HG02852 (cell line): ENCODE results near the gene KLHDC7B.
"Not testable (repeated sequence)": the region's sequence is repeated elsewhere in the genome, so short reads cannot be mapped to it uniquely, and the experiment has no call there.

ENCODE experiments used
- ATAC-seq: cut with Tn5 transposase; IDR thresholded peaks from one replicate; pipeline ENCODE4 v1.9.1; 2021; ENCODE audit warnings: mild to moderate bottlenecking, moderate library complexity; ENCODE audit not compliant: unreplicated experiment

Gene KLHDC7B

DNA sequence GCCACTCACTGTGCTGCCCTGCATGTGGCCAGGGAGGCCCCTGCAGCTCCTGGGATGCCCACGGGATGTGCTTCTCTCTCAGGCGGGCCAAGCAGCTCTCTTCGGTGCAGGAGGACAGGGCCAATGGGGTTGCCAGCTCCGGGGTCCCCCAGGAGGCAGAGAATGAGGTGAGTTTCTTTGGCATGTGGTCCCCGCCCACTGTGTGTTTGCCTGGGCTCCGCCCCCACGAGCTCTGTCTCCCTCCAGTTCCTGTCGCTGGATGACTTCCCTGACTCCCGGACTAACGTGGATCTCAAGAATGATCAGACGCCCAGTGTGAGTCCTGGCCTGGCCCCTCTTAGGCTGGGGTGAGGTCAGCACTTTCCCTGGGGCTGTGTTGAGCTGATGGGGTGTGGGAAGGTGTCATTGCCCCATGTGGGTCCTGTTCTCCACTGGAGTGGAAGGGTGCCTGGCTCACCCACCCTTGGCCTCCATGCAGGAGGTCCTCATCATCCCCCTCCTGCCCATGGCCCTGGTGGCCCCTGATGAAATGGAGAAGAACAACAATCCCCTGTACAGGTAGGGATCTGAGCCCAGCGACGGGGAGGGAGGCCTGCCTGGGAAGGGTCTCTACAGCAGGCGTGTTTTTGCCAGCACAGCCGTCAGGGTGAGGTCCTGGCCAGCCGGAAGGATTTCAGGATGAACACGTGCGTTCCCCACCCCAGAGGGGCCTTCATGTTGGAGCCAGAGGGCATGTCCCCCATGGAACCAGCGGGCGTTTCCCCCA is 28.0 kb upstream of the KLHDC7B start:
- no peak for ATAC-seq

DNA sequence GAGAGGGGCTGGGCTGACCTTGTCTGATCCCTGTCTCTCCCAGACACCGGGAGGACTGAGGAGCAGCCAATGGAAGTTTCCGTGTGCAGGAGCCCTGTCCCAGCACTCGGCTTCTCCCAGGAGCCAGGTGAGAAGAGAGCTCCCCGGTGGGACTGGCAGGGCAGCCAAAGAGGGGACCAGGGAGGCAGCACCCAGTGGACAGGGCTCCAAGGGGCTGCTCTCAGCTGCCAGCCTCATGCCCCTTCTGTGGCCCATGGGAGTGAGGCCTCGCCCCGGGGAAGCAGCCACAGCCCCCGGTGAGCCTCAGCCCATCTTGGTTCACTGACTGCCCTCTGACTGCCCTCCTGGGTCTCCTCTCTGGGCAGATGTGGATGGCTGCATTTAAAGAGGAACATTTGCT is 27.1 kb upstream of the KLHDC7B start:
- no peak for ATAC-seq

DNA sequence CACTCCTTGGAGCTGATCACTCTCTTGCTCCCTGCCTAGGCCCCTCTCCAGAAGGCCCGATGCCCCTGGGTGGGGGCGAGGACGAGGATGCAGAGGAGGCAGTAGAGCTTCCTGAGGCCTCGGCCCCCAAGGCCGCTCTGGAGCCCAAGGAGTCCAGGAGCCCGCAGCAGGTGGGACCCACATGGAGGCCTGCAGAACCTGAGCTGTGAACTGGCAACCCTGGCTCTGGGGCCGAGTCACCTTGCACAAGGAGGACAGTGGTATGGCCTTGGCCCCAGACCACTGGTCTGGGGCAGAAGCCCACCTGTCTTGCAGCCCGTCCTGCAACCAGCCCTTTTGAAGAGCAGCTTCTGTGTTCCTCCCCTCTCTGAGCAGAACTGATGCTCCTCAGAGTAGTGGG is 26.5 kb upstream of the KLHDC7B start:
- no peak for ATAC-seq

DNA sequence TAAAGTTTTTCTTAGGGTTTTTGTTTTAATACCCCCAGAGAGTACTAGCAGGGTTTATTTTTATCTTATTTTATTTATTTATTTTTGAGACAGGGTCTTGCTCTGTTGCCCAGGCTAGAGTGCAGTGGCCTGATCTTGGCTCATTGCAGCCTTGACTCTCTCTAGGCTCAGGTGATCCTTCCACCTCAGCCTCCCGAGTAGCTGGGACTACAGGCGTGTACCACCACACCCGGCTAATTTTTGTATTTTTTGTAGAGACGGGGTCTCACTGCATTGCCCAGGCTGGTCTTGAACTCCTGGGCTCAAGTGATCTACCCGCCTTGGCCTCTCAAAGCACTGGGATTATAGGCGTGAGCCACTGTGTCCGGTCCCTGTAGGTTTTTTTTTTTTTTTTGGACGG is 25.5 kb upstream of the KLHDC7B start:
- ATAC-seq, result not testable (repeated sequence)

DNA sequence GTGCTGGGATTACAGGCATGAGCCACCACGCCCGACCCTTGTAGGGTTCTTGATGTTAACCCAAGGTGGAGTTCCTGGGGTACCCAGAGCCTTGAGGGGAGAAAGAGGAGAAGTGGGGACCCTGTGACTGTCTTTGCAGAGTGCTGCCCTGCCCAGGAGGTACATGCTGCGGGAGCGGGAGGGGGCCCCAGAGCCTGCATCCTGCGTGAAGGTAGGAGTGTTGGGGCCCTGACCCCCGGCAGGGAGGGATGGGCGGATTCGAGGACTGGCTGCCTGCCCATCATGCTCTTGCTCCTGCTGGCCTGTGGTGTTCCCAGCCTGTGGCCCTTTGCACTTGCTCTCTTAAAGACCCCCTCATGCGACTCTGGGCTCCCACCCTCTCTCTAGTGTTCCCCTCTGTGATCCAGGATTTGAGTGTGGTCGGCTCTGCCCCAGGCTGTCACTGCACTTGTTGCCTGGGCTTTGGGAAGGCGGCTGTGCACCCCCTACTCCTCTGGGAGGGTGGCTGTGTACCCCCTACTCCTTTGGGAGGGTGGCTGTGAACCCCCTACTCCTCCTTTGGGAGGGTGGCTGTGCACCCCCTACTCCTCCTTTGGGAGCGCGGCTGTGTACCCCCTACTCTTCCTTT is 24.8 kb upstream of the KLHDC7B start:
- no peak for ATAC-seq

DNA sequence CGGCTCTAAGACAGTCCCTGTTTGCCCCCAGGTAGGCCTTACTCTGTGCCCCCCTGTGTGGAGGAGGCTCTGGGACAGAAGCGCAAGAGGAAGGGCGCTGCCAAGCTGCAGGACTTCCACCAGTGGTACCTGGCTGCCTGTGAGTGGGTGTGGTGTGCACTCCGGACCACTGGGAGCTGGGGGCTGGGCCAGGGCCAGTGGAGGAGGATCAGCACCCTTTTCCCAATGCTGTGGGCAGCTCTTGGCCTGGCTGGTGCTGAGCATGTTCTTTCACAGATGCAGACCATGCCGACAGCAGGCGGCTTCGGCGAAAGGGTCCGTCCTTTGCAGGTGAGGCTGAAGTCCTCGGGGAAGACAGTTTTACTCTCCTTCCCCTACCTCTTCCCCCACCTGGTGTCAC is 24.0 kb upstream of the KLHDC7B start:
- no peak for ATAC-seq

DNA sequence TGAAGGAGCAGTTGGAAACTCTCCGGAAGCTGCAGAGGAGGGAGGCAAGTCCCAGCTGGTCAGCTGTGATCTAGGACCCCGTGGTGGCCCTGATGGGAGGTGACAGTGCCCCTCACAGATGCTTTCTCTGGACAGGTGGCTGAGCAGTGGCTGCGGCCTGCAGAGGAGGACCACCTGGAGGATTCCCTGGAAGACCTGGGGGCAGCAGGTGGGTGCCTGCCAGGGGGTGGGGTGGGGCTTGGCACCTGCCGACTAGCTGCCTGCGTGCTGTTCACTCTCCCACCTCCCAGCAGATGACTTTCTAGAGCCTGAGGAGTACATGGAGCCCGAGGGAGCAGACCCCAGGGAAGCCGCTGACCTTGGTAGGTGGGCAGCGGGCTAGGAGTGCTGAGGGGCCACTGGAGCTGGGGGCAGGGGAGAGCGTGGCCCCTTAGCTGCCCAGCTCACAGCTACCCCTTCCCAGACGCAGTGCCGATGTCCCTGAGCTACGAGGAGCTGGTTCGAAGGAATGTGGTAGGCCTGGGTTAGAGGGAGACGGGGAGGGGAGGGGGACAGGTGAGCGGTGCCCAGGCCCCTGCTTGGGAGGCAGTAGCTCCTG is 23.4 kb upstream of the KLHDC7B start:
- no peak for ATAC-seq

DNA sequence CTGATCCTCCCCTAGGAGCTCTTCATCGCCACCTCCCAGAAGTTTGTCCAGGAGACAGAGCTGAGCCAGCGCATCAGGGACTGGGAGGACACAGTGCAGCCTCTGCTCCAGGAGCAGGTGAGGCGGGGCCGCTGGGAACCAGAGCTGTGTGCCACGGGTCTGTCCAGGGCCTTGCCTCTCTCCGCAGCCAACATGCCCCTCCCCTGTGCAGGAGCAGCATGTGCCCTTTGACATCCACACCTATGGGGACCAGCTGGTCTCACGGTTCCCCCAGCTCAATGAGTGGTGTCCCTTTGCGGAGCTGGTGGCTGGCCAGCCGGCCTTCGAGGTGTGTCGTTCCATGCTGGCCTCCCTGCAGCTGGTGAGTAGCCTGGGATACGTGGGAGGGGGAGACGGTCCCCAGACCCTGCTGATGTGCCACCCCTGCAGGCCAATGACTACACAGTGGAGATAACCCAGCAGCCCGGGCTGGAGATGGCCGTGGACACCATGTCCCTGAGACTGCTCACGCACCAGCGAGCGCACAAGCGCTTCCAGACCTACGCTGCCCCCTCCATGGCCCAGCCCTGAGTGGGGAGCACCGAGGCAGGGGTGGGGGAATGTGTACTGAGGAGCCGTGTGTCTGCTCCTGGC is 22.8 kb upstream of the KLHDC7B start:
- ATAC-seq, result no peak

DNA sequence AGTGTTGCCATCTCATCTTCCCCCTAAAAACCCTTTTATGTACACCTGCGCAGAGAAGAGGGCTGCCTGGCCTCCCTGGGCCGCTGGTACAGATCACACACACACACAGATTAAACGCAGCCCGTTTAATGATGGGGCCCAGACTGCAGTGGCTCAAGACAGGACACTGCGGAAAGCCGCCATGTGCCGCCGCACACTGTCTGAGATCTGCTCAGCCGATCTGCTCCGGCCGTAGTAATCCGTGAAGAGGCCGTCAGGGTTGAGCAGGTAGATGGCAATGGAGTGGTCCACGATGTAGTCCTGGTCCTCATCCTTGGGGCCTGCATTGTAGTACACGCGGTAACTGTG is 22.3 kb upstream of the KLHDC7B start:
- ATAC-seq, result no peak

DNA sequence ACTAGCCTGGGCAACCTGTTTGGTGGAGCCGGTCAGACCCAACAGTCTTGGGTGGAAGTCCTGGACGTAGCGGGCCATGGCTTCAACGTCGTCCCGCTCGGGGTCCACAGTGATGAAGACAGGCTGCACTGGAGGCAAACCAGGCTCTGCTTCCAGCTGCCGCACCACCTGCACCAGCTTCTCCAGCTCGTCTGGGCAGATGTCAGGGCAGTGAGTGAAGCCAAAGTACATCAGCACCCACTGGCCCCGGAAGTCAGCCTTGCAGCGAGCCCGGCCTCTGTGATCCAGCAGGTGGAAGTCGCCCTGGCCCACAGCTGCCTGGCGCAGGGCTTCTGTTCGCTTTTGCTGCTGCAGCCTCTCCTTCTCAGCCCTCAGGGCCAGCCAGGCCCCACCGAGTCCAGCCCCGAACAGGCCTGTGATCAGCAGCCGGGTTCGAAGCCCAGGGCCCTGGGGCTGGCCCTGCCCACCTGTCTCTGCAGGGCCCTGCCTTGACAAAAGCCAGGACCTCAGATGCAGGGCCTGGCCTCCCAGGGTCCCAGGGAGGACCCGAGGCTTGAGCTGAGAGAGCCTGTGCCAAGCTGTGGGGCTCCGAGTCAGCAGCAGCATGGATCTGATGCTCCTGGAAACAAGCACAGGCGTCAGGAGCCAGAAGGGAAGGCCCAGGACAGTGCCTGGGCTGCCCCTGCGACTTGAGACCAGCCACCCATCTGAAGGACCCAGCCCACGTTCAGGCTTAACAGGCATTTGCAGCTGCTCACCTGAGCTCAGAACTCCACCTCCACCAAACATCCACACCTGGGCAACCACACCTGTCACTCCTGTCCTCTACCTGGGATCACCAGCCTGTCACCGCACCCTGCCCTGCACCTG is 21.7 kb upstream of the KLHDC7B start:
- no peak for ATAC-seq

DNA sequence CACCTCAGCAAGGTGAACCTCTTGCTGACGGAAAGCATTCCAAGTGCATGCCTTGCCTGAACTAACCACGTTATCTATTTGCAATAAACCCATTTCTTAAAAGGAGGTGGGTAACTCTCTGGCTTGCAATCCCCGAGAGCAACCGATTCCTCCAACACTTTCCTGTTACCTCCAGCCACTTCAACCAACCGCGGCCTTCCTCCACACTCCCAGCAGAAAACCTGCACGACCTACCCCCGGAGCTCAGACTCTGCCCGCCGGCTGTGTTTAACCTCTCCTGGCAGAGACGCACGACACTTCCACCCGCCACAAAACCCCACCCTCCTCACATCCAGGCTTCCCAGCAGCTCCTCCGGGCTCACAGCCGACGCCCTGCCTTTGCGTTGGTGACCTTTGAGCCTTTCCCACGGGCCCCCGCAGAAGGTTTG is 21.0 kb upstream of the KLHDC7B start:
- no peak for ATAC-seq

DNA sequence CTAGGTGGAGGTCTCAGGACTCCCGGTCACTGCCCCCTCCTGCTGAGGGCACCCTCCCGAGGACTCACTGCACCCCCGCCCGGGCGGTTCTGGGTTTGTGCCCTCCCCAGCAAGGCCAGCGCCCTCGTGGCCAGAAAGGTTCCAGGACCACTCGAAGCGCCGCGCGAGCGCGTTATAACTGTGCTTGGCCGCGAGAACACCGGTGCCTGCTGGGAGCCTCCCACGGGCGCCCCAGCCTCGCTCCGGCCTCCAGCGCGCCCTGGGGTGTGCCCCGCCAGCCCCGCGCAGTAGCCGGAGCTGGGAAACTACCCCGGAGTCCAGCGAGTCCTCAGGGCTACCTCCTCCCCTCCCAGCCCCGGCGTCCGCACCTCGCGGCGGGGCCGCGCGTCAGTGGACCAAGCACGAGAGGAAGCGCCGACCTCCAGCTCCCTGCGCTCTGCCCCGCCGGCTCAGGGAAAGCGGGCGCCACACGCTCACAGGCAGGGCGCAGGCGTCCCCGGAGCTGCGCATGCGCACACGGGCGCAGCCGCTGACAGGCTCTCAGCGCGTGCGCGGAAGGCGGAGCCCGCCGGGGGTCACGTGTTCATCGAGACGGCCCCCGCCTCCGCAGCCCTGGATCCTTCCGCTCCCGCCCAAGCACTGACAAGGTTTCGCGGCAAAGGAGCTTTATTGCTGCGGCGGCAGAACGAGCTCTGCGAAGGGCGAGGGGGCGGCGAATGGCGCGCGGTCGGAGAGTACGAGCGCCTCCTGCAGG is 20.4 kb upstream of the KLHDC7B start, which contains the start of gene SCO2:
TSS of gene SCO2 (minus strand) at position 495 of the 754 bp plus-strand sequence. CDS start 1,187 bp downstream, outside the sequence.
- peak; percentile 41 for ATAC-seq

DNA sequence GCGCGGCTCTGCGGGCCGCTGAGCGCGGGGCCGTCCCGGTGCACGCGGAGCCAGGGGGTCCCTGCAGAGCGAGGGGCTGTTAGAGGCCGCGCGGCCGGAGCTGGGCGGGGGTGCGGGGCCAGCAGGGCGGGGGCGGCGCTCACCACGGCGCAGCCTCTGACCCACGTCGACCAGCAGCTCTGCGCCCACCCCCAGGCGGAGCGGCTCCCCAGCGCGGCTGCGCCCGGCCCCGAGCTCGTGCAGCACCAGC is 19.9 kb upstream of the KLHDC7B start:
- peak; percentile 16 for ATAC-seq

DNA sequence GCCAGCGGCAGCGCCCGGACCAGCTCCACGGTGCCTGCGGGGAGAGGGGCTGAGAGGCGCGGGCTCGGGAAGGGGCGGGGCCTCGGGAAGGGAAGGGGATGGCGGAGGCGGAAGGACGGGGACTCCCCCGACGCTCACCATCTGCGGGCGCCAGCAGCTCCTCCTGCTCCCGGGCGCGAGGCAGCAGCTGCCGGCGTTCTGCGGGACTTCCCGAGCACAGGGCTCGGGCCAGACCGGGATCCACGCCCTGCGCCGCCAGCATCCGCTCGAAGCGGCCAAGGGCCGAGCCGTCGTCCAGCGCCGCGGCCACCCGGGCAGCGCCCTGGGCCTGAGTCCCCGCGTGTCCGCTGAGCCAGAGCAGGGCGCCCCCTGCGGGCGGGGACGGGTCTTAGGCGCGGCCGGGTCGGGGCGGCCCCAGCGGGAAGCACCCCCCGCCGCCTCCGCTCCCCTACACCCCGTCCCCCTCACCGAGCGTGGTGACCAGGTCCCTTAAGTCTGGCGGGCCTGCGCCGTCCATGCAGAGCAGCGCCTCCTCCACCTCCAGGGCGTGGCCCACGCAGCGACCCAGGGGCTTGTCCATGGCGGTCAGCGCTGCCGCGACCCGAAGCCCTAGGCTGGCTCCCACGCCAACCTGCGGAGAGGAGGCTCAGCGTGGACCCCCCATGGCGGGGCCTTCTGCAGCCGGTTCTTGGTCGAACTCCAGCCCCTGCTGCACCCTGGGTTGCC is 19.4 kb upstream of the KLHDC7B start:
- peak; percentile 23 for ATAC-seq

DNA sequence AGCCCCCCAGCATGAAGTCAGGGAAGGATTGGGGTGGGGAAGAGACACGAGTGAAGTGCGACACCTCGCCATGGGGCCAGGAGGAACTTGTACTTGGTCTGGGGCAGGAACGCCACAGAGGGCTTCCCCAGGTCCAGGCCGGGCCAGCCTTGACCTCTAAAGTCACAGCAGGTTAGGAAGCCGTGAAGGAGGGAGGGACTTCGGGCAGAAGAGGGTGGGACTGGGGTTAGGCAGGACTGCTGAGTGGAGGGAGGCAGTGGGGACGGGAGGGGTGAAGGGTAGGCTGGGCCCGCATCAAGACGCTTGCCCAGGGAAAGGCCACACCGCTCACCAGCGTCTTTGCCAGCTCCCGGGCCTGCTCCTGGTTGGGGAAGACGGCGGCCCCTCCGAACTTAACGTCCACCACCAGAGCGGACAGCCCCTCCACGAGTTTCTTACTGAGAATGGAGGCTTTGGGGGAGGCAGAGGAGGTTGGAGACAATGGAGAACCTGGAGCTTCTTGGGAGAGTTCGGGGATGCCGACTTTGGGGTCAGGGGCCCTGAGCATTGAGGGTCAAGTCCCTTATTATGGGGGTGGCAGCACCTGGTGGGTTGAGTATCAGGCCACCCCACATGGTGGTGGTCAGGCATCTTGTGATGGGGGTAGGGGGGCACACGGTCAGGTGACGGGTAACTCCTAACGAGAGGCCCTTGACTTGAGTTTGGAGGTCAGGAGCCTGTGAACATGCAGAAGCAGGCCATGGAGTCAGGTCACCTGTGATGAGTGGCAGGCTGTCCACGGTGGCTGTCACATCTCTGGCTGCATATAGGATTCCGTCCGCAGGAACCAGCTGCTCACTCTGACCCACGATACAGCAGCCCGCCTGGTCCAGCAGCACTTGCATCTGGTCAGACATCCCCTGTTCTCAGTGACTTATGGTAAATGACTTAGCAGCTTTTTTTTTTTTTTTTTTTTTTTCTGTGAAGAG is 18.6 kb upstream of the KLHDC7B start:
- ATAC-seq, result no peak

DNA sequence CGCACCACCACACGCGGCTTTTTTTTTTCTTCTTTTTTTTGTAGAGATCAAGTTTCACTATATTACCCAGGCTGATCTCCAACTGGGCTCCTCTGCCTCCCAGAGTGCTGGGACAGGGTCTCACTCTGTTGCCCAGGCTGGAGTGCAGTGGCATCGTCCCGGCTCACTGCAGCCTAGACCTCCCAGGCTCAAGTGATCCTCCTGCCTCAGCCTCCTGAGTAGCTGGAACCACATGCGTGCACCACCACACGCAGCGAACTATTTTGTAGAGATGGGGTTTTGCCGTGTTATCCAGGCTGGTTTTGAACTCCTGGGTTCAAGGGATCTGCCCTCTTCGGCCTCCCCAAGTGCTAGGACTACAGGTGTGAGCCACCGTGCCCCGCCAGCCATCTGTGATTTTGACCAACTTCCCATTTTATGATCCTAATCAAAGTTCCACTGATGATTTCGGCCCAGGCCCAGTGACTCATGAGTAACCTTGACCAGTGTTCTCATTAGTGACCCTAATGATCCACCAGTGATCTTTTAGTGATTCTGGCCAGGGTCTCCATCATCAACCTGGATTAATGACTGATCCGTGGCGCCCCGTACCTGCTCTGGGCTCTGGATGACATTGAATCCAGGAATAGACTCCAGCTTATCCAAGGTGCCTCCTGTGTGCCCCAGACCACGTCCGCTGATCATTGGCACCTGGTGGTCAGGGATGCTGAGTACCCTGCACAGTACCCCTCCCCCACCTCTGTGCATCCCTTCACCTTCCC is 17.6 kb upstream of the KLHDC7B start:
- ATAC-seq, result no peak

DNA sequence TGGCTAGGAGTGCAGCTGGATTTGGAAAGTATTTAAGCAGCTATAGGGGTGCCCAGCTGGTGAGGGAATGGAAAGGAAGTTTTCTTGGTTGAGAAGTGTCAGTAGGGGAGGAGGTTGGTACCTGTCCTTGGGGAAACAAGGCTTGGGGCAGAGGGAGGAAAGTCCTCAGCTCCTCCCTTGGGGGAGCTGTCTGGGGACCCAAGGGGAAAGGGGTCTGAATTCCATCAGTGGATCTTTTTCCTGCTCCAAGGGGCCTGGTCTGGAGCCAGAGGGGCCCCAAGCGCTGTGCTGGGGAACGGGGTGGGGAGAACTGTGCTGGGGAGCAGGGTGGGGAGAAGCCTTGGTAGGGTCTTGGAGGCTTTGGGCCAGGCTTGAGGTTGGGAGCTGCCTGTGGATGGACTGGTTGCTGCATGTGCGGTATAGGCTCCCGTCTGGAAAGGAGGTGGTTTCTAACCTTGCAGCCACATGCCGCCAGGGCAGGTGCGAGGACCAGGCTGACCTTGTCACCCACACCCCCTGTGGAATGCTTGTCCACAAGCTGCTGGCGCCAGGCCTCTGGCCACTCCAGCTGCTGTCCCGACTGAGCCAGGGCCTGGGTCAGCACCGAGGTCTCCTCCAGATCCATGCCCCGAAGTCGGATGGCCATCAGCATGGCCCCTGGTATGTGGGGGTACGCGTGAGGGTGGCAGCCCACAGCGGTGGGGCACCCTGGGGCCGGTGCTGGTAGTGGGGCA is 16.9 kb upstream of the KLHDC7B start:
- ATAC-seq, result no peak
